Stomach (tissue), 9 donors: Measurements from ENCODE around the gene ASTN2. TPM values are rescaled to one million over a fixed set of nuclear protein-coding genes. Genes with fewer than 3 reads are reported as not detected.
A peak's percentile ranks its signal among the peaks of the same experiment; 100 is the strongest.

ENCODE experiments used
- DNase-seq, 2 donors: peaks; one replicate each; pipeline versions ENCODE4 v3.0.0 to v3.0.0-alpha.2; 2013 to 2019
- H3K27ac ChIP-seq, 5 donors: fragments of 200-600 bp in 4 of 5; sonication (generic) in 4 of 5; one replicate each; pipeline ENCODE4 v1.5.1; 2013 to 2019; ENCODE audit warnings: mild to moderate bottlenecking in 1 of 5, moderate library complexity in 1 of 5
- H3K27me3 ChIP-seq, 3 donors: fragments of 200-600 bp; sonication (generic); one replicate each; pipeline ENCODE4 v1.5.1; 2017 to 2019; ENCODE audit warnings: mixed run types in 1 of 3
- H3K36me3 ChIP-seq, 4 donors: fragments of 200-600 bp; sonication (generic); 1 replicate in 3 of 4; 2 replicates in 1 of 4; pipeline ENCODE4 v1.5.1; 2016 to 2019
- H3K4me1 ChIP-seq, 4 donors: fragments of 200-600 bp; sonication (generic); one replicate each; pipeline ENCODE4 v1.5.1; 2016 to 2019
- H3K4me3 ChIP-seq, 4 donors: fragments of 200-600 bp; sonication (generic) in 3 of 4; one replicate each; pipeline ENCODE4 v1.5.1; 2016 to 2019; ENCODE audit warnings: mild to moderate bottlenecking in 1 of 4
- H3K9me3 ChIP-seq, 4 donors: fragments of 200-600 bp; sonication (generic); one replicate each; pipeline ENCODE4 v1.5.1; 2016 to 2019
- EP300 ChIP-seq: sonication (generic); formaldehyde crosslinking; IDR thresholded peaks from one replicate; pipeline ENCODE4 v1.6.1; 2017; ENCODE audit warnings: antibody characterized with exemption
- POLR2A ChIP-seq, 4 donors: fragments of 450-650 bp; IDR thresholded peaks; one replicate each; pipeline ENCODE4 v1.6.1; 2016; ENCODE audit warnings: antibody characterized with exemption in 4 of 4, control low read depth in 2 of 4, mild to moderate bottlenecking in 1 of 4, moderate library complexity in 1 of 4
- POLR2AphosphoS5 ChIP-seq, 3 donors: sonication (generic); formaldehyde crosslinking; IDR thresholded peaks; one replicate each; pipeline ENCODE4 v1.6.1; 2016; ENCODE audit warnings: antibody characterized with exemption in 3 of 3
- WGBS, 5 donors: extraction: QIAGEN DNeasy Blood & Tissue Kit in 3 of 5; methylation state at CpG; one replicate each; pipeline versions ENCODE4 v1.1.5 to v1.1.7; 2013 to 2018; 5-methylcytosine and 5-hydroxymethylcytosine counted together
- intact Hi-C: fragments of 100-400 bp; cut with DNase I; formaldehyde crosslinking; loops from one replicate; pipeline ENCODE4 v1.15.1; 2023; ENCODE audit warnings: low total_unique reads
- polyA plus RNA-seq, 3 donors: library from polyadenylated mRNA; stranded (reverse); fragments of 200-250 nt; gene quantifications; one replicate each; pipeline ENCODE4 v1.2.3, GENCODE V29; 2013
- total RNA-seq, 5 donors: library from RNA; depleted of rRNA; stranded (reverse); fragments of >200 nt; gene quantifications; one replicate each; pipeline versions ENCODE4 v1.1.0 to v1.2.3, GENCODE V29; 2014 to 2016
- TF ChIP-seq, protein P1 (sequence below), 7 experiments: fragments of 450-650 bp in 4 of 7; fragments of 200-600 bp in 3 of 7; sonication (generic) in 3 of 7; IDR thresholded peaks; one replicate each; pipeline ENCODE4 v1.5.1; 2016 to 2019; ENCODE audit warnings: antibody characterized with exemption in 7 of 7, control low read depth in 2 of 7, mild to moderate bottlenecking in 1 of 7
- donor health status: healthy with polysubstance abuse.
- donor health status: Bipolar disorder and iron deficiency.
- donor health status: healthy.

ASTN2 gene
- total and polyA plus RNA-seq, 8 donors: 2.1 to 22.3 (median 4.2) TPM; not detected in 1

DNA sequence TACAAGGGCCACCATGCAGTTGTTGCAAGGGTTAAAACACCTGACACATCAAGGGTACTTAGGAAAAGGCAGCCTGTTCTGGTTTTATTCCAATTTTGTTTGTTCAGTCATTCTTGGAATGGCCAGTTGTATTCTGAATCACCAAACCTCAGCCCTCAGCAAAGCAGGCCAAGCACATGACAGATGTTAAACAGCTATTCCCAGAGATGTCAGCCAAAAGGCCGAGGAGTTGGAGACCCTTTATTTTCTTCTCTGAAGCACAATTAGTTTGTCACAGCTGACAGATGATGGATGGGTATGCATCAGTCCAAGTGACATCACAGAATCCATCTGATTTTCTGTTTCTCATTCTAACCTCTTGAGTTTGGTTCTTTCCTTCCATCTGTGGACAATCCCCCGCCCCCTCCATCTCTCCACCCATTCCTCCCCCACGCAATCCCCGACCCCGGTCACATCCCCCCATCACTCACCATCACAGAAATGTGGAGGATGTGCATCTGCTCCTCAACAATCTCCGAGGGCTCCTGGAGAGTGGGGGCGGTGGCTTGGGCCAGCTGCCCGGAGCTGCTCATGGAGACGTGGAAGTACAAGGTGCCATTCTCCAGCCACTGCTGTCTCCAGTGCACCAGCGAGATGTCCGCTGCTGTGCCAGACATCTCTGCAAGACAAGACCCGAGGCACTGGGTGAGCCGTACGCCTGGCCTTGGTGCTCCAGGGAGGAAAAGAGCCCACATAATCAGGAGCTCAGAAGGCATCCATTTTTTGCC, 123.8 kb downstream of the ASTN2 start:
- 81 to 84% (median 81%) methylated on average over 14 of the region's 14 CpGs for WGBS, 5 donors
- H3K27me3 ChIP-seq: no peaks in the 10 kb centered on the region
- intact Hi-C loops: no loop called here
- no peaks in the 10 kb centered on the region for H3K36me3 ChIP-seq
- peak in 1 of 2 donors; percentile 27 for DNase-seq
- H3K4me3 ChIP-seq: no peak overlapping the region
- no peaks in the 10 kb centered on the region for H3K9me3 ChIP-seq
- H3K4me1 ChIP-seq: no peaks in the 10 kb centered on the region
- TF ChIP-seq, protein P1, sequence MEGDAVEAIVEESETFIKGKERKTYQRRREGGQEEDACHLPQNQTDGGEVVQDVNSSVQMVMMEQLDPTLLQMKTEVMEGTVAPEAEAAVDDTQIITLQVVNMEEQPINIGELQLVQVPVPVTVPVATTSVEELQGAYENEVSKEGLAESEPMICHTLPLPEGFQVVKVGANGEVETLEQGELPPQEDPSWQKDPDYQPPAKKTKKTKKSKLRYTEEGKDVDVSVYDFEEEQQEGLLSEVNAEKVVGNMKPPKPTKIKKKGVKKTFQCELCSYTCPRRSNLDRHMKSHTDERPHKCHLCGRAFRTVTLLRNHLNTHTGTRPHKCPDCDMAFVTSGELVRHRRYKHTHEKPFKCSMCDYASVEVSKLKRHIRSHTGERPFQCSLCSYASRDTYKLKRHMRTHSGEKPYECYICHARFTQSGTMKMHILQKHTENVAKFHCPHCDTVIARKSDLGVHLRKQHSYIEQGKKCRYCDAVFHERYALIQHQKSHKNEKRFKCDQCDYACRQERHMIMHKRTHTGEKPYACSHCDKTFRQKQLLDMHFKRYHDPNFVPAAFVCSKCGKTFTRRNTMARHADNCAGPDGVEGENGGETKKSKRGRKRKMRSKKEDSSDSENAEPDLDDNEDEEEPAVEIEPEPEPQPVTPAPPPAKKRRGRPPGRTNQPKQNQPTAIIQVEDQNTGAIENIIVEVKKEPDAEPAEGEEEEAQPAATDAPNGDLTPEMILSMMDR (IDR thresholded peaks at IDR 0.05): no peak
- no peak for TF ChIP-seq EP300
- no peak for TF ChIP-seq POLR2AphosphoS5 (IDR thresholded peaks at IDR 0.05)
- TF ChIP-seq POLR2A (IDR thresholded peaks at IDR 0.05): no peak
- H3K27ac ChIP-seq: no peak overlapping the region

DNA sequence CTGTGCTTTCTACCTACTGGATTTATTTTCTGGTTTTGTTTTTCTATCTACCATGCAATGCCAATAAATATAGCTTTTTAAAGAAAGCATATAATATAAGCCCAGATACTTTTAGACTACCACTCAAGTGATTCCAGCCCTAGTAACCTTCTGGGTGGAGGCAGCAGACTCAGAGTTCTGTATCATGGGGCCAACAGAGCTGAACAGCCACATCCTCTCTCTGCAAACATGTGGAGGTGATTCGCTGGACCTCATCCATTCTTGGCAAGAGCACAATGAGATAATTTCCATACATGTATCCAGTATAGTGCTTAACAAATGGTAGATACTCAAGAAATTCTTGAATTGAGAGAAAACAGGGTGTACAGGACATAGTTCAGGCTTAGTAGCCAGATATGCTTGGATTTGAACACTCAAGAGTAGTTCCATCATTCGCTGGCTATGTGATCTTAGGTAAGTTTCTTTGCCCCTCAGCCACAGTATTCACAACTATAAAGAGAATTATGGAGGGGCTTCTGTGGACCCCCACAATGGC, 124.5 kb downstream of the ASTN2 start:
- H3K9me3 ChIP-seq: no peaks in the 10 kb centered on the region
- H3K4me3 ChIP-seq: no peak overlapping the region
- no peaks in the 10 kb centered on the region for H3K4me1 ChIP-seq
- DNase-seq: no peak
- TF ChIP-seq POLR2A (IDR thresholded peaks at IDR 0.05): no peak
- TF ChIP-seq, protein P1 (IDR thresholded peaks at IDR 0.05): no peak
- TF ChIP-seq EP300: no peak
- TF ChIP-seq POLR2AphosphoS5 (IDR thresholded peaks at IDR 0.05): no peak
- intact Hi-C loops: no loop called here
- H3K36me3 ChIP-seq: no peaks in the 10 kb centered on the region
- 74 to 95% (median 89%) methylated on average over 2 of the region's 2 CpGs for WGBS, 5 donors
- no peak overlapping the region for H3K27ac ChIP-seq
- H3K27me3 ChIP-seq: no peaks in the 10 kb centered on the region

DNA sequence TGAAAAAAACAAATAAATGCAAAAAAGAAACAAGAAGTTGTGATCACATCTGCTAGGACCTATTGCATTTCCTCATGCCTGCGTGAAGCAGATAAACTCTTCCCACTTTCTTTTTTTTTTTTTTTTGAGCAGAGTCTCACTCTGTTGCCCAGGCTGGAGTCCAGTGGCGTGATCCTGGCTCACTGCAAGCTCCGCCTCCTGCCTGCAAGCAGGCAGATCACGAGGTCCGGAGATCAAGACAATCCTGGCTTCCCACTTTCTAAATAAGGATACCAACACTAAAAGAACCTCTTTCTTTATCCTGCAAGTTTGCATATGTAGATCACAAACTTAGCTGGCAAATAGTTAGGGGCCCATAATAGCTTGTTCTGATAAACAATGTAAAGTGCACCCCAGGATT, 128.6 kb downstream of the ASTN2 start:
- H3K4me3 ChIP-seq: no peak overlapping the region
- no peak for TF ChIP-seq POLR2AphosphoS5 (IDR thresholded peaks at IDR 0.05)
- TF ChIP-seq, protein P1 (IDR thresholded peaks at IDR 0.05): no peak
- TF ChIP-seq EP300: no peak
- no peak for TF ChIP-seq POLR2A (IDR thresholded peaks at IDR 0.05)
- intact Hi-C loops: no loop called here
- no peaks in the 10 kb centered on the region for H3K4me1 ChIP-seq
- H3K9me3 ChIP-seq: no peaks in the 10 kb centered on the region
- 26 to 51% (median 46%) methylated on average over 5 of the region's 5 CpGs for WGBS, 5 donors
- no peaks in the 10 kb centered on the region for H3K27me3 ChIP-seq
- peak in 1 of 2 donors; percentile 52 for DNase-seq
- H3K36me3 ChIP-seq: no peaks in the 10 kb centered on the region
- H3K27ac ChIP-seq: no peak overlapping the region

DNA sequence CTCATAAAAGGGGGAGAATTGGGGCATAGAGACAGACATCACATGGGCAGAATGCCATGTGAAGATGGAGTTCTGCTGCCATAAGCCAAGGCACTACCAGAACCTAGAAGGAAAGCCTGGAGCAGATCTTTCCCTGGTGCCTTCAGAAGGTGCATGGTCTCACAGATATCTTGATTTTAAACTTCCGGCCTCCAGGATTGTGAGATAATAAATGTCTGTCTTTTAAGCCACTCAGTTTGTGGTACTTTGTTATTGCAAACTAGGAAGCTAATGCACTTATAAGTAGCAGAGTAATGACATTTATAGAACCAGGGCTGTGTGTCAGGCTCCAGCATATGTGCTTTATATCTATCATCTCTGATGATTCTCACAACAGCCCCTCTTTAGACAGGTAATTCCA, 130.4 kb downstream of the ASTN2 start:
- Histone ChIP-seq H3K36me3 (no peaks in the 10 kb centered on the region), H3K27me3 (no peaks in the 10 kb centered on the region), H3K4me3 (no peak overlapping the region), H3K9me3 (no peaks in the 10 kb centered on the region), H3K27ac (no peak overlapping the region), H3K4me1 (no peaks in the 10 kb centered on the region)
- intact Hi-C loops: no loop called here
- 75 to 97% (median 89%) methylated on average over 1 of the region's 1 CpG for WGBS, 5 donors
- TF ChIP-seq EP300 (no peak), POLR2AphosphoS5 (IDR thresholded peaks at IDR 0.05) (no peak), POLR2A (IDR thresholded peaks at IDR 0.05) (no peak)
- no peak for DNase-seq

DNA sequence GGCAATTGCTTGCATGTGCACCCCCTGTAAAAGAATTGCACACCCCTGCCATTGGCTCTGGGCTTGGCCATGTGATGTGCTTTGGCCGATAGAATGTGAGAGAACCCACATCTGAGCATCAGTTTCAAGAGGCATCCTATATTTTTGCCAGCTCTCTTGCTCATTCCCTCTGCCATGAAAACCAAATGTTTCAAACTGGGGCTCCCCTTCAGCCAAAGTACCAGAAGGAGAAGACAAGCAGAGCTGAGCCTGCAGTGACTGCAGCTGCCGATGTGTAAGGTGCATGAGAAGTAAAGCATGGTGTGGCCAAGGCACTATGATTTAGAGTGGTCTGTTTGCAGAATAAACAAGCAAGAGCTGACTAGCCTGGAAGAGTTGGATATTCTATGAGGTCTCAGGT, 132.3 kb downstream of the ASTN2 start:
- Histone ChIP-seq H3K9me3 (no peaks in the 10 kb centered on the region), H3K4me1 (no peaks in the 10 kb centered on the region), H3K27me3 (no peaks in the 10 kb centered on the region), H3K4me3 (no peak overlapping the region), H3K36me3 (no peaks in the 10 kb centered on the region), H3K27ac (no peak overlapping the region)
- intact Hi-C loops: no loop called here
- 39 to 91% (median 67%) methylated on average over 2 of the region's 2 CpGs for WGBS, 5 donors
- no peak for DNase-seq
- TF ChIP-seq, protein P1 (IDR thresholded peaks at IDR 0.05): no peak
- no peak for TF ChIP-seq EP300
- TF ChIP-seq POLR2AphosphoS5 (IDR thresholded peaks at IDR 0.05): no peak
- no peak for TF ChIP-seq POLR2A (IDR thresholded peaks at IDR 0.05)
